DMS153 treated with DMSO at 0.1 percent for 48 hours (cell line): Measurements from ENCODE around the gene AGPAT4.

Experiments
- DNase-seq: peaks from one replicate; lab custom pipeline; 2025; ENCODE audit not compliant: unreplicated experiment; lab: John Stamatoyannopoulos, UW

The AGPAT4 gene

DNA sequence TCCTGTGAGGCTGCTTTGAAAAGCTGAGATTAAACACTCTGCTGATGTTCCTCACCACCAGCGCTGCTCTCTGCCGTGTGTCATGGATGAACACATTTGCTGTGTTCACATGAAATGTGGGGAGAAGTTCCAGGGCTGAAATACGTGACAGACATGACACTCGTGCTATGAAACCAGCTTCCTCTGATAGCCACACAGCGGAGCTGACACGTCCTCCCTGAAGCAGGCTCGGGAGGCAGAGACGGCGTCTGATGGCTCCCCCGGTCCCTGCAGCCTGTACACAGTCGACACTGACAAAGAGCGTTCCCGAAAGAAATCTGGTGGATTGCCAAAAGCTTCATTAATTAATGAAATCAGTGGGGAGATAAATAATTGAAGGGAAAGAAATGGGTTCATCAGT, 17.5 kb downstream of the AGPAT4 start:
- no peak for DNase-seq

- DNase-seq = no peak
Measured at GRCh38 chr6:161255518-161255917, 18.3 kb downstream of the AGPAT4 start.

DNA sequence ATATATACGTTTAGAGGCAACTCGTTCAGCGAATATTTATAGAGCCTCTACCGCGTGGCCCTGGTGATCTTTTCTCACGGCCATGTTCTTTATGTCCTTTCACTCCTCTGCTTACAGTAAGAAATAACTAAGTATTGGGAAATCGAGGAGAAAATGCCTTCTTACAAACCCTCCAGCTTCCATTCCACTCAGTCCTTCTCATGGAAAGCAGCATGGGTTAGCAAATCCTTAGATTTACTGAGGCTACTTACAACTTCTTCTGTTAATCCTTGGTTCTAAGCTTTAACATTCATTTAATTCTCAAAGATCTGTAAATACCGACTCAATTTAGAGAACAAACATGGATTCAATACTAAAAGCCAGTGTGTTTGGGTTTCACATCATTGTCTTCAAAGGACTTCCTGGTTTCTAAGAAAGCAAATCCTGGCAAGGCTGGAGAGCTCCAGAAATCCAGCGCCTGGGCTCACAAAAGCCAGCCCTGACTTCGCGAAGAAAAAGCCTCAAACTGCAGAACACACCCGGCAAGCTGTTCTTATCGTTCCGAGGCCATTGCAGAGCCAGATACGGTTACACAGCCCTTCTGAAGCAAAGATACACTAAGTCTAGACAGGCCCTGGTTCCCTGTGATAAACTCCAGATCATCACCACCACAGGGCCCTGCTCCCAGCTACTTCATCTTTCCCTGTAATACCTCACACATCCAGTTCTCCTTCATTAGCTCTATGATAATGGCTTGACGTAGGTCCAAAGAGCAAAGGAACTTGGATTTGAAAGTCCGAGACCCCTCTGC, 19.2 kb downstream of the AGPAT4 start:
- DNase-seq = no peak

DNA sequence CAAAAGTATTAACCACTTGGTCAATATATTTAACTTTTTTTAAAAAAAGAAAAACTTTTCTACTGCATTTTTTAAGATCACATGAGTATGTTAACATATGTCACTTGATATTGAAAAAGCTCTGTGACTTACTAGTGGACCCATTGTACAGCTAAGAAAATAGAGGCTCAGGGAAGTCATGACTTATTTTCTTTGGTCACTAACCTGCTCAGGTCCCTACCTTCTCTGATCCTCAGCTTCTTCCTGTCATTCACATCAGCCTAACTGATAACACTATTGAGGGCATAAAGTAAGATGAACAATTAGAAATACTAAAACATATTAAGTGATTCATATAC, 19.8 kb downstream of the AGPAT4 start:
- DNase-seq = no peak

DNA sequence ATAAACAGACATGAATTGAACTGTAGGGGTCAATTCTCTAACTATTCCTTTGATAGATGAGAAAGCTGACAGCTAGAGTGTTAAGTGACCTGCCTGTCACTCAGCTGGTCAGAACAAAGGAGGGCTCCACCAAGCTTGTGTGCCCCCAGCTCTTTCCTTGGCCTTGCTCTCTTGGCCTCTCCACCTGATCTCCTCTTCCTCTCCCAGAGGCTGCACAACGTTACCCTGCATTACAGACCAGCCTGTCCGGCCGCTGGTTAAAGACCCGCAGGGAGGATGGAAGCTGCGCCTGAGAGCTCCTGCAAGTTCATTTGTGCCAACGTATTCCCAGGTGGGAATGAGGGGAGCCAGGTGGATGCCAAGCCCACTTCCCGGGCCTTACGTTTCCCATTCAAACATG, 22.5 kb downstream of the AGPAT4 start:
- no peak for DNase-seq

DNA sequence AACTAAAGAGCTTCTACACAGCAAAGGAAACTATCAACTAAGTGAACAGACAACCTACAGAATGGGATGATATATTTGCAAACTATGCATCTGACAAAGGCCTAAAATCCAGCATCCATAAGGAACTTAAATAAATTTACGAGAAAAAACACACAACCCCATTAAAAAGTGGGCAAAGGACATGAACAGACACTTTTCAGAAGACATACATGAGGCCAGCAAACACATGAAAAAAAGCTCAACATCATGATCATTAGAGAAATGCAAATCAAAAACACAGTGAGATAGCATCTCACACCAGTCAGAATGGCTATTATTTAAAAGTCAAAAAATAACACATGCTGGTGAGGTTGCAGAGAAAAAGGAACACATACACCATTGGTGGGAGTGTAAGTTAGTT, 24.5 kb downstream of the AGPAT4 start:
- DNase-seq = no peak

DNA sequence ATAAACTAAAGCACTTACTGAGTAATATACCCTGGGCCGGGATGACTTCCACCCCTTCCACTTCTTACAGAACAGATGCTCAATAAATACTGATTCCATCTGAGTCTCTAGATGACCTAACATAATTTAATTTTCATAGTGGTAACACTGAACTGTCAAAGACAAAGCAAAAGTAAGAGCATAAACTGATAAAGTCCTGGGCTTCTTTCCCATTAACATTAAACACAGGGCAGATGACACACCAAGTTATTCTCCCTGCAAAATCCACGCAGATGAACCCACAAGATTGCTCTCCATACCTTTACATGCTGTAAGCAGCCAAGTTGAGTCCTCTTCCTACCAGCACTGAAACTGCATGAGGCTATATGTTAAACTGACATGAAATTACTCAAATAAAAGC, 27.1 kb downstream of the AGPAT4 start:
- no peak for DNase-seq

GRCh38 chr6:161245363-161245762, 28.5 kb downstream of the AGPAT4 start:
- DNase-seq = no peak

DNA sequence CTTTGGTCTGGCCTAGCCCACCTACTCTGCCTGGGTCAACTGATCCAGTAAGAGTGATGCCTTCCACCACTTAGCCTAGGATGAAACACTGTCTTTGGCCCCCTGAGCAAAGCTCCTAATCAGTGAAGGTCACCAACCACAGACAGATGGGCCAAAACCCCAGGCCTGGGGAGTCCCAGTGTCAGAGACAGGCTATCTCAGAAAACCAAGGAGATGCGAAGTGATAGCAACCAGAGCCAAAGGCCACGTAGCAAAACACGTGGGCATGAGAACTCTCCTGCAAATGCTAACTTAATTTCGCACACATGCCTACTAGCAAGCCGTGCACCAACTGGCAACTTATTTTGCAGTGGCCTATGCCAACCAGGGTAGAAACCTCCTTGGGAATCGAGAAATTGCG, 29.1 kb downstream of the AGPAT4 start:
- DNase-seq = no peak

GRCh38 chr6:161242779-161243693, 30.8 kb downstream of the AGPAT4 start:
- DNase-seq = no peak

- DNase-seq = no peak
Measured at GRCh38 chr6:161242113-161242512, 31.7 kb downstream of the AGPAT4 start.

- DNase-seq = no peak
Measured at GRCh38 chr6:161239001-161239400, 34.9 kb downstream of the AGPAT4 start.

- DNase-seq = no peak
Measured at GRCh38 chr6:161238500-161238899, 35.4 kb downstream of the AGPAT4 start.

DNA sequence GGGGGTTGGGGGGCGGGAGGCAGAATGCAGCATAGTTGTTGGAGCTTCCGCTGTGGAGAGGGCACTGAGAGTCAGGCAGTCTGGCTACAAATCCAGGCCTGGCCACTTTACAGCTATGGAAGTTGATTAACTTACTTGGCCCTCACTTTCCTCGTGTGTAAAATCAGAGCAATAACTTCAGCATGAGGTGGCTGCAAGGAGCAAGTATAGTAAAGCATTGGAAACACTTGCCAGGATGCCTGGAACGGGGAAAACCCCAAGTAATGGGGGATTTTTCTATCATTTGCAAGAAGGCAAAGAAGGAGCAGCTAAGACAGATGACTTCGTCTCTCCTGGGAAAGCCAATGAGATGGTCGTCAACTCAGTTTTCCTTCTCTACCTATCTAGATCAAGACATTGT, 35.8 kb downstream of the AGPAT4 start:
- DNase-seq = no peak

- DNase-seq = no peak
Measured at GRCh38 chr6:161237176-161237575, 36.7 kb downstream of the AGPAT4 start.

- no peak for DNase-seq
Measured at GRCh38 chr6:161235776-161236633, 37.9 kb downstream of the AGPAT4 start.

DNA sequence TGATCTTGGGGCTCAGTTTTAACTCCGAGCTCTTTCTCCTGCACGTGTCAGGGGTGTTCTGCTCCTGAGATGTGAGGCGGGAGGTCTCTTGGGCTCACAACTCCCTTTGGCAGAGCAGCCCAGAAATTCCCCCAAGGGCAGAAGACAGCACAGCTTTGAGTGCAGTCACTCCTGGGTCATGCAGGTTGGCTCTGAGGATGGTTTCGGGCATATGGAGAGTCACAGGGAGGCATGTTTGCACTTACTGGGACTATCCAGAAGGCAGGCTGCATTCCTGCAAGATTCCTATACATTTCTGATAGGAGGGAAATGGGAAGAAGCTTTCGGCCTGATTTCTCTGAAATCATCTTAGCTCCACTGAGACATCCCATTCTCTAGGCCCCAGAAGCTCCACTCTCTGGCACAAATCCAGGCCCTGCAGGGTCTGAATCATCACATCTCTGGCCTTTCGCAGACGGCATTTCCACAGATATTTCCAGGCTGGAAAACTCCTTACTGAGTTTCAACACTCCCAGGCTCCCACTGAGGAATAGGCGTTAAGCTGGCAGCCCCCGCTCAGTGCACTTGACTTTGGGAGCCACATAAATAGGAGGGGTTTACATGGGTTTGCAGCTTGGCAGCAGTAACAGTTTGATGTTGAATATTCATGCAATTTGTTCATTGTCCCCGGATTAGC, 39.7 kb downstream of the AGPAT4 start:
- DNase-seq = no peak

GRCh38 chr6:161232467-161232866, 41.4 kb downstream of the AGPAT4 start:
- no peak for DNase-seq

DNA sequence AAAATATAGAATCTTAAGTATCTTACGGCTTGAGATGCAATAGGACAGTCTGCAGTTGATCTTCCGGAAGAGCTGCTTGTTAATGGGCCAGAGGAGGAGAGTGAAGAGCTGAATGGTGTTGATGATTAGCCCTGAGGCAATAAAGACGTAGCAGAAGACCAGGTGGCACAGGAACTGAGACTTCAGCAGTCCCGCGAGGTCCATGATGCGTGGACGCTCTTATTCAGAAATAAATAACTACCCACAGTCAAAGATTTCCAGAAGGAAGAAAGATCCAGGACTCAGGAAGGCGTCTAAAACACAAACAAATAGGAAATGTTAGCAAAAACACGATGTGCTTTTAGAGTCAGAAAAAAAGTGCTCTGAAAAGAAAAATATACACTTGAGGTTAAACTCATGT, 41.9 kb downstream of the AGPAT4 start:
- no peak for DNase-seq

DNA sequence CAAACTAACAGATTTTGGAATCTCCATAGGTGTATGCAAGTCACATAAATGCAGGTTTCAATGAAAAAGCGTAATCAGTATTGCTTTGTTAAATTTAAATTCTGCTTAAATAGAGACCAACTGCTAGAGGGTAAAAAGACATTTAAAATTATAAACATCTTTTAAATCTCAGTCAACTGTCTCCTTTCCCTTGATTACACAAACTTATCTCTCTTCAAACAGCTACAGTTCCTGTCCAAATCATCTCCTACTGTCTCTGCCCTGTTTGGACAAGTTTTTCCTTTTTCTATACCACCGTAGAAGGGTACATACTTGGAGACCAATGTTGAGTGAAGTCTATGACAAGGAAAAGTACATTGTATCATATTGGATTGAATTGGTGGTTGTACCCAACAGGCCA, 43.5 kb downstream of the AGPAT4 start:
- DNase-seq = no peak
